GM12872 (cell line): Measurements from ENCODE around the gene TMA7B.

Source experiments
- CTCF ChIP-seq: IDR thresholded peaks from 3 replicates; pipeline ENCODE4 v1.5.1; 2011; ENCODE audit warnings: low read depth, mild to moderate bottlenecking, low read length, moderate library complexity; ENCODE audit not compliant: insufficient read depth

The TMA7B gene

GRCh38 chr22:39959640-39960447, at the start of gene TMA7B:
Gene TMA7B, plus strand, starts transcription at chr22:39960397. Its CDS starts 3,978 bp downstream, at chr22:39964375.
- 0 out of 3 replicates have a peak, but pooled peaks have one; percentile 5 for TF ChIP-seq CTCF

GRCh38 chr22:39910876-39911613, 49.2 kb upstream of the TMA7B start:
- TF ChIP-seq CTCF: no peak

GRCh38 chr22:39913321-39913720, 46.9 kb upstream of the TMA7B start:
- no peak for TF ChIP-seq CTCF

GRCh38 chr22:39913886-39914285, 46.3 kb upstream of the TMA7B start:
- TF ChIP-seq CTCF: no peak

- TF ChIP-seq CTCF: no peak
Observed at GRCh38 chr22:39914584-39914983, 45.6 kb upstream of the TMA7B start.

- TF ChIP-seq CTCF: no peak
Observed at GRCh38 chr22:39915295-39915726, 44.9 kb upstream of the TMA7B start.

GRCh38 chr22:39916496-39916895, 43.7 kb upstream of the TMA7B start:
- TF ChIP-seq CTCF: no peak
